Measurements from ENCODE around the gene BRINP3.

BRINP3 gene

GRCh38 chr1:190444464-190444863 lies 33.2 kb downstream of the BRINP3 start:
- DNase-seq: no peak

GRCh38 chr1:190439447-190439846 lies 38.2 kb downstream of the BRINP3 start:
- no peak for DNase-seq

GRCh38 chr1:190436615-190437014 lies 41.0 kb downstream of the BRINP3 start:
- DNase-seq: peak; percentile 40

- DNase-seq: no peak
These were observed 47.7 kb downstream of the BRINP3 start for GRCh38 chr1:190429932-190430331.

GRCh38 chr1:190429141-190429540 lies 48.5 kb downstream of the BRINP3 start:
- peak; percentile 39 for DNase-seq

- no peak for DNase-seq
These were observed 61.4 kb downstream of the BRINP3 start for GRCh38 chr1:190416239-190416638.

GRCh38 chr1:190413142-190413541 lies 64.5 kb downstream of the BRINP3 start:
- DNase-seq: no peak

- DNase-seq: no peak
These were observed 74.3 kb downstream of the BRINP3 start for GRCh38 chr1:190403402-190403801.

GRCh38 chr1:190399233-190399632 lies 78.4 kb downstream of the BRINP3 start:
- DNase-seq: no peak

GRCh38 chr1:190391582-190391981 lies 86.1 kb downstream of the BRINP3 start:
- no peak for DNase-seq

- DNase-seq: no peak
These were observed 99.7 kb downstream of the BRINP3 start for GRCh38 chr1:190377991-190378390.

- DNase-seq: no peak
These were observed 100.4 kb downstream of the BRINP3 start for GRCh38 chr1:190377294-190377693.

- DNase-seq: peak; percentile 20
These were observed 101.6 kb downstream of the BRINP3 start for GRCh38 chr1:190376044-190376443.

- peak; percentile 27 for DNase-seq
These were observed 103.8 kb downstream of the BRINP3 start for GRCh38 chr1:190373705-190374336.

- no peak for DNase-seq
These were observed 110.5 kb downstream of the BRINP3 start for GRCh38 chr1:190367200-190367599.

GRCh38 chr1:190365283-190365682 lies 112.4 kb downstream of the BRINP3 start:
- DNase-seq: no peak

GRCh38 chr1:190353538-190354101 lies 124.0 kb downstream of the BRINP3 start:
- peak; percentile 65 for DNase-seq

- peak; percentile 3 for DNase-seq
These were observed 133.2 kb downstream of the BRINP3 start for GRCh38 chr1:190344454-190344853.

GRCh38 chr1:190338829-190339228 lies 138.8 kb downstream of the BRINP3 start:
- DNase-seq: no peak

GRCh38 chr1:190328871-190329270 lies 148.8 kb downstream of the BRINP3 start:
- no peak for DNase-seq

- peak; percentile 16 for DNase-seq
These were observed 149.3 kb downstream of the BRINP3 start for GRCh38 chr1:190328361-190328760.

- no peak for DNase-seq
These were observed 150.4 kb downstream of the BRINP3 start for GRCh38 chr1:190327271-190327670.

GRCh38 chr1:190323530-190323929 lies 154.1 kb downstream of the BRINP3 start:
- no peak for DNase-seq

GRCh38 chr1:190322274-190322673 lies 155.4 kb downstream of the BRINP3 start:
- no peak for DNase-seq

- DNase-seq: peak; percentile 29
These were observed 156.7 kb downstream of the BRINP3 start for GRCh38 chr1:190320952-190321351.

Data from fibroblast of skin of right biceps (primary cell).